HepG2 (cell line): ENCODE results near the gene FALEC. TPM values are rescaled to one million over a fixed set of nuclear protein-coding genes. Genes with fewer than 3 reads are reported as not detected.

Experiments used
- ATAC-seq: fragments of 200-7000 bp; cut with Tn5 transposase; 3 replicates; pipeline ENCODE4 v1.9.1; 2020; ENCODE audit warnings: mild to moderate bottlenecking, moderate library complexity
- BruUV-seq: library from RNA; stranded (reverse); fragments of 400-500 nt; replicated peaks from 2 replicates; lab custom pipeline; 2021; lab: Mats Ljungman, UMichigan
- CTCF ChIA-PET: fragments of 300-600 bp; formaldehyde crosslinking; extraction: SDS; loops from one replicate; lab custom pipeline; 2021; ENCODE audit warnings: low total read pairs, inconsistent platforms, low intra/inter-chr PET ratio; lab: Yijun Ruan, JAX
- POLR2A ChIA-PET: fragments of 350-600 bp; sonication (Branson Sonifier 250); formaldehyde crosslinking; loops from one replicate; lab custom pipeline; 2020; ENCODE audit warnings: antibody characterized with exemption, inconsistent platforms; lab: Yijun Ruan, JAX
- DNase-seq: peaks from one replicate; pipeline ENCODE4 v3.0.0-alpha.2; 2015; ENCODE audit warnings: low spot score
- FAIRE-seq: peaks from 3 replicates; lab custom pipeline; 2011; peaks lifted over from hg19 to GRCh38; lab: Jason Lieb, UNC
- H2AFZ ChIP-seq: one replicate; pipeline ENCODE4 v1.6.1; 2011; ENCODE audit warnings: low read length, inconsistent platforms
- H3K27ac ChIP-seq: fragments of 300-600 bp; 3 replicates; pipeline ENCODE4 v1.8.0; 2011; ENCODE audit warnings: mixed run types, mild to moderate bottlenecking, mixed read lengths, low read length, inconsistent platforms; ENCODE audit not compliant: insufficient read depth; ENCODE audit errors: extremely low read length
- H3K27me3 ChIP-seq, 2 experiments: fragments of 200-600 bp in 1 of 2; 2 replicates in 1 of 2; 3 replicates in 1 of 2; pipeline versions ENCODE4 v1.6.0 to v1.8.0; 2011; ENCODE audit warnings: low read length in 2 of 2, mild to moderate bottlenecking in 2 of 2, moderate library complexity in 2 of 2, inconsistent platforms in 1 of 2; ENCODE audit not compliant: insufficient read depth in 2 of 2, control insufficient read depth in 1 of 2
- H3K36me3 ChIP-seq, 2 experiments: fragments of 200-600 bp in 1 of 2; replicated peaks in 1 of 2; 2 replicates in 1 of 2; 3 replicates in 1 of 2; pipeline versions ENCODE4 v1.5.1 to v1.8.0; 2011; ENCODE audit warnings: low read length in 2 of 2, inconsistent platforms in 1 of 2; ENCODE audit not compliant: insufficient read depth in 2 of 2, control insufficient read depth in 1 of 2
- H3K4me1 ChIP-seq: 2 replicates; pipeline ENCODE4 v1.5.1; 2012; ENCODE audit warnings: low read length, inconsistent platforms; ENCODE audit not compliant: insufficient read depth
- H3K4me2 ChIP-seq: 2 replicates; pipeline ENCODE4 v1.6.0; 2011; ENCODE audit warnings: low read depth, low read length, inconsistent platforms
- H3K4me3 ChIP-seq, 3 experiments: fragments of 200-600 bp in 1 of 3; sonication (generic), shearing (Covaris generic) in 1 of 3; replicated peaks in 1 of 3; 2 replicates each; pipeline ENCODE4 v1.5.1; 2011 to 2016; ENCODE audit warnings: low read length in 3 of 3, inconsistent platforms in 2 of 3, low read depth in 2 of 3, mild to moderate bottlenecking in 2 of 3, control low read depth in 1 of 3, mixed read lengths in 1 of 3; ENCODE audit not compliant: insufficient read depth in 1 of 3
- H3K79me2 ChIP-seq: one replicate; pipeline ENCODE4 v1.6.1; 2011; ENCODE audit warnings: low read length, inconsistent platforms; ENCODE audit not compliant: insufficient read depth
- H3K9ac ChIP-seq: 2 replicates; pipeline ENCODE4 v1.6.0; 2011; ENCODE audit warnings: mild to moderate bottlenecking, low read depth, low read length, inconsistent platforms; ENCODE audit not compliant: insufficient read depth
- H3K9me3 ChIP-seq: 2 replicates; pipeline ENCODE4 v1.5.1; 2012; ENCODE audit warnings: mild to moderate bottlenecking, low read length
- H4K20me1 ChIP-seq: 2 replicates; pipeline ENCODE4 v1.6.0; 2011; ENCODE audit warnings: inconsistent platforms, mild to moderate bottlenecking, low read length, moderate library complexity; ENCODE audit not compliant: insufficient read depth
- BCLAF1 ChIP-seq: fragments of 450-650 bp; IDR thresholded peaks from 2 replicates; pipeline ENCODE4 v1.6.1; 2017; ENCODE audit warnings: mild to moderate bottlenecking
- DNMT1 ChIP-seq: sonication (generic); formaldehyde crosslinking; IDR thresholded peaks from 2 replicates; pipeline ENCODE4 v1.5.1; 2020; ENCODE audit warnings: mild to moderate bottlenecking, missing genetic modification reagents
- SIX4 ChIP-seq: sonication (generic); formaldehyde crosslinking; IDR thresholded peaks from 2 replicates; pipeline ENCODE4 v1.4.0; 2020; ENCODE audit warnings: missing genetic modification reagents
- TCF12 ChIP-seq, 2 experiments: fragments of 450-650 bp in 1 of 2; sonication (generic) in 1 of 2; formaldehyde crosslinking in 1 of 2; IDR thresholded peaks; 2 replicates each; pipeline versions ENCODE4 v1.6.1 to v1.8.0; 2017 to 2022; ENCODE audit warnings: antibody characterized with exemption in 1 of 2, mild to moderate bottlenecking in 1 of 2, missing genetic modification reagents in 1 of 2, moderate library complexity in 1 of 2
- ZGPAT ChIP-seq: IDR thresholded peaks from 2 replicates; pipeline ENCODE4 v1.6.1; 2016; ENCODE audit warnings: mild to moderate bottlenecking
- ZUFSP ChIP-seq: sonication (generic); formaldehyde crosslinking; IDR thresholded peaks from 2 replicates; pipeline ENCODE4 v1.9.0; 2021; ENCODE audit warnings: missing genetic modification reagents, mild to moderate bottlenecking, borderline replicate concordance
- in situ Hi-C: cut with HindIII; loops from 2 replicates; pipeline ENCODE4 v1.10.0; 2017; ENCODE audit warnings: low pct_unique_long_range_greater_than_20kb; ENCODE audit not compliant: extremely low pct_ligation_motif_present
- intact Hi-C: fragments of 100-400 bp; cut with micrococcal nuclease; formaldehyde crosslinking; loops from one replicate; pipeline ENCODE4 v1.10.0; 2022; ENCODE audit not compliant: unreplicated experiment
- polyA plus RNA-seq, 8 experiments: library from polyadenylated mRNA; depleted of rRNA in 3 of 8; stranded (reverse) in 7 of 8; unstranded in 1 of 8; fragments of >200 nt; fragmentation: Illumina TruSeq in 4 of 8; extraction: Trizol in 4 of 8; gene quantifications; 2 replicates each; pipeline versions ENCODE4 v1.2.1 to v1.2.3, GENCODE V29; 2011 to 2016; ENCODE audit warnings: low read depth in 4 of 8, missing spikeins in 1 of 8, mixed read lengths in 1 of 8; ENCODE audit not compliant: insufficient read depth in 1 of 8
- total RNA-seq, 5 experiments: library from RNA; depleted of rRNA; stranded (reverse); fragments of >200 nt; fragmentation: Illumina TruSeq; extraction: Trizol; gene quantifications; 2 replicates each; pipeline ENCODE4 v1.2.3, GENCODE V29; 2016; ENCODE audit warnings: low read depth in 1 of 5
- TF ChIP-seq, protein P1 (sequence below): sonication (generic); formaldehyde crosslinking; IDR thresholded peaks from 2 replicates; pipeline ENCODE4 v1.8.1; 2023; ENCODE audit warnings: mild to moderate bottlenecking, missing genetic modification reagents, borderline replicate concordance
- TF ChIP-seq, protein P2 (sequence below): sonication (generic); formaldehyde crosslinking; IDR thresholded peaks from 2 replicates; pipeline ENCODE4 v1.8.0; 2022; ENCODE audit warnings: missing genetic modification reagents, mild to moderate bottlenecking, borderline replicate concordance

The FALEC gene
- total and polyA plus RNA-seq, 2 of the 13 experiments (the other 11 are each of a cell fraction or from before 2014, with no cell fraction given): 0.33 to 0.71 TPM

- peak; percentile 61 for TF ChIP-seq ZGPAT
- TF ChIP-seq, all 625 proteins: peak for 181
Measured at GRCh38 chr1:150515328-150516049, at the start of gene FALEC (continued).

GRCh38 chr1:150466964-150467363 is 48.6 kb upstream of the FALEC start:
- intact Hi-C loops: no loop called here
- no peak overlapping the region for H2AFZ ChIP-seq
- no peak overlapping the region for H3K27ac ChIP-seq
- ATAC-seq (no peak), DNase-seq (no peak), FAIRE-seq (no peak)
- in situ Hi-C loops: loop anchor here (5.0 kb wide), 1 partner anchor 85 kb away; no protein-coding TSS in a partner anchor
- H3K9ac ChIP-seq: no peak overlapping the region
- TF ChIP-seq, protein P1, sequence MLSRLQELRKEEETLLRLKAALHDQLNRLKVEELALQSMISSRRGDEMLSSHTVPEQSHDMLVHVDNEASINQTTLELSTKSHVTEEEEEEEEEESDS: no peak
- TF ChIP-seq, protein P2, sequence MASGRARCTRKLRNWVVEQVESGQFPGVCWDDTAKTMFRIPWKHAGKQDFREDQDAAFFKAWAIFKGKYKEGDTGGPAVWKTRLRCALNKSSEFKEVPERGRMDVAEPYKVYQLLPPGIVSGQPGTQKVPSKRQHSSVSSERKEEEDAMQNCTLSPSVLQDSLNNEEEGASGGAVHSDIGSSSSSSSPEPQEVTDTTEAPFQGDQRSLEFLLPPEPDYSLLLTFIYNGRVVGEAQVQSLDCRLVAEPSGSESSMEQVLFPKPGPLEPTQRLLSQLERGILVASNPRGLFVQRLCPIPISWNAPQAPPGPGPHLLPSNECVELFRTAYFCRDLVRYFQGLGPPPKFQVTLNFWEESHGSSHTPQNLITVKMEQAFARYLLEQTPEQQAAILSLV (CRISPR knock-in tag): no peak
- TF ChIP-seq SIX4 (CRISPR knock-in tag) (no peak), TCF12 (IDR thresholded peaks at IDR 0.05) (no peak), TCF12 (CRISPR knock-in tag; IDR thresholded peaks at IDR 0.05) (no peak), BCLAF1 (no peak), ZUFSP (CRISPR knock-in tag) (no peak), DNMT1 (CRISPR knock-in tag) (no peak)
- H3K79me2 ChIP-seq: no peaks in the 10 kb centered on the region
- no peaks in the 10 kb centered on the region for H3K27me3 ChIP-seq
- H3K9me3 ChIP-seq: no peaks in the 10 kb centered on the region
- CTCF ChIA-PET: interaction anchor here (4.8 kb wide), 1 partner anchor 93 kb away, joined by 20 read pairs; no protein-coding TSS in a partner anchor
- no TSS peak for BruUV-seq
- H3K36me3 ChIP-seq: peaks cover 13 to 35% of the 10 kb centered on the region in 2 experiments
- H3K4me1 ChIP-seq: peaks cover 45% of the 10 kb centered on the region
- POLR2A ChIA-PET: no interaction called here
- H3K4me3 ChIP-seq: no peak overlapping the region
- H4K20me1 ChIP-seq: no peaks in the 10 kb centered on the region
- no peak overlapping the region for H3K4me2 ChIP-seq
